ENCODE measurements around the gene CYP46A1.

DNA sequence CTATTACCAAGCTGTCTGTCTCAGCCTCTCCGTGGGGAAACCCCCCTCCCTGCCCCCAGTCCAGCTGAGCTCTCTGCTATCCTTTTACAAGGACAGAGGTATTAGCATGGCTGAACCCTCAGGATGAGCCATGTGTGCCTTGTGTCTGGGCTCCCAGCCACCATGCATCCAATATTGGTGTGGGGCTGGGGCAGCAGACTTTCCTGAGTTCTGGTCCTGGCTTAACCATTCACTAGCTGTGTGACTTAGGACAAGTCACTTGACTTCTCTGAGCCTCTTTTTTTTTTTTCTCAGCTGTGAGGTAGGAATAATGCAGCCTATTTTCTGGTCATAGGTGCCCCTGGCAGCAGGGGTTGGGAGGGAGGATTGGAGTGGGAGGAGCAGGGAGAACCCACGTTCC is 17.1 kb upstream of the CYP46A1 start:
- no peak for TF ChIP-seq POLR2AphosphoS5 (IDR thresholded peaks at IDR 0.05; ENCODE audit: low read depth, low read length)
- TF ChIP-seq, protein P1, sequence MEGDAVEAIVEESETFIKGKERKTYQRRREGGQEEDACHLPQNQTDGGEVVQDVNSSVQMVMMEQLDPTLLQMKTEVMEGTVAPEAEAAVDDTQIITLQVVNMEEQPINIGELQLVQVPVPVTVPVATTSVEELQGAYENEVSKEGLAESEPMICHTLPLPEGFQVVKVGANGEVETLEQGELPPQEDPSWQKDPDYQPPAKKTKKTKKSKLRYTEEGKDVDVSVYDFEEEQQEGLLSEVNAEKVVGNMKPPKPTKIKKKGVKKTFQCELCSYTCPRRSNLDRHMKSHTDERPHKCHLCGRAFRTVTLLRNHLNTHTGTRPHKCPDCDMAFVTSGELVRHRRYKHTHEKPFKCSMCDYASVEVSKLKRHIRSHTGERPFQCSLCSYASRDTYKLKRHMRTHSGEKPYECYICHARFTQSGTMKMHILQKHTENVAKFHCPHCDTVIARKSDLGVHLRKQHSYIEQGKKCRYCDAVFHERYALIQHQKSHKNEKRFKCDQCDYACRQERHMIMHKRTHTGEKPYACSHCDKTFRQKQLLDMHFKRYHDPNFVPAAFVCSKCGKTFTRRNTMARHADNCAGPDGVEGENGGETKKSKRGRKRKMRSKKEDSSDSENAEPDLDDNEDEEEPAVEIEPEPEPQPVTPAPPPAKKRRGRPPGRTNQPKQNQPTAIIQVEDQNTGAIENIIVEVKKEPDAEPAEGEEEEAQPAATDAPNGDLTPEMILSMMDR (IDR thresholded peaks at IDR 0.05), result no peak

Measured in Panc1 (cell line).